IMR-90 (cell line): ENCODE measurements around the gene LILRA2. TPM values are rescaled to one million over a fixed set of nuclear protein-coding genes. Genes with fewer than 3 reads are reported as not detected.

Experiments
- ATAC-seq: fragments of 200-7000 bp; cut with Tn5 transposase; 2 replicates; pipeline ENCODE4 v1.9.1; 2020; ENCODE audit warnings: low read depth, mild to moderate bottlenecking, moderate library complexity
- BruUV-seq: library from RNA; stranded (reverse); fragments of 400-500 nt; replicated peaks from 2 replicates; lab custom pipeline; 2021; lab: Mats Ljungman, UMichigan
- CTCF ChIA-PET: fragments of 300-600 bp; formaldehyde crosslinking; extraction: SDS; loops from one replicate; lab custom pipeline; 2021; ENCODE audit warnings: antibody characterized with exemption; lab: Yijun Ruan, JAX
- POLR2A ChIA-PET: fragments of 300-600 bp; sonication (Branson Sonifier 250); formaldehyde crosslinking; loops from one replicate; lab custom pipeline; 2022; ENCODE audit warnings: antibody characterized with exemption; ENCODE audit not compliant: unreplicated experiment; lab: Charles Lee
- DNase-seq: peaks from one replicate; pipeline ENCODE4 v3.0.0; 2013
- H2AFZ ChIP-seq: replicated peaks from 2 replicates; pipeline ENCODE3; 2013; ENCODE audit warnings: low read length, mild to moderate bottlenecking; ENCODE audit not compliant: poor library complexity
- H2AK5ac ChIP-seq: 2 replicates; pipeline ENCODE4 v1.6.1; 2013; ENCODE audit warnings: low read depth, low read length, inconsistent platforms
- H2AK9ac ChIP-seq: replicated peaks from 2 replicates; pipeline ENCODE3; 2013; ENCODE audit warnings: mild to moderate bottlenecking, low read depth, low read length, moderate library complexity; ENCODE audit not compliant: poor library complexity
- H2BK120ac ChIP-seq: 2 replicates; pipeline ENCODE4 v1.6.1; 2013; ENCODE audit warnings: low read depth, low read length, inconsistent platforms
- H2BK15ac ChIP-seq: 3 replicates; pipeline ENCODE4 v1.6.1; 2013; ENCODE audit warnings: low read depth, low read length, inconsistent platforms
- H2BK20ac ChIP-seq: 2 replicates; pipeline ENCODE4 v1.6.1; 2013; ENCODE audit warnings: low read depth, mild to moderate bottlenecking, inconsistent platforms, low read length, moderate library complexity
- H2BK5ac ChIP-seq: 2 replicates; pipeline ENCODE4 v1.6.1; 2013; ENCODE audit warnings: mild to moderate bottlenecking, low read depth, low read length, inconsistent platforms; ENCODE audit not compliant: poor library complexity, severe bottlenecking
- H3K14ac ChIP-seq: replicated peaks from 2 replicates; pipeline ENCODE4 v1.6.1; 2013; ENCODE audit warnings: low read depth, low read length, inconsistent platforms
- H3K18ac ChIP-seq: 2 replicates; pipeline ENCODE4 v1.6.1; 2013; ENCODE audit warnings: low read depth, low read length, control low read depth
- H3K23ac ChIP-seq: 2 replicates; pipeline ENCODE4 v1.6.1; 2013; ENCODE audit warnings: low read depth, low read length, inconsistent platforms
- H3K27ac ChIP-seq: 2 replicates; pipeline ENCODE4 v1.5.1; 2013; ENCODE audit warnings: mild to moderate bottlenecking, control low read depth, low read length; ENCODE audit not compliant: insufficient read depth
- H3K27me3 ChIP-seq: 2 replicates; pipeline ENCODE4 v1.6.1; 2013; ENCODE audit warnings: low read length; ENCODE audit not compliant: control insufficient read depth, insufficient read depth
- H3K36me3 ChIP-seq: 2 replicates; pipeline ENCODE4 v1.6.1; 2013; ENCODE audit warnings: low read length, mixed read lengths; ENCODE audit not compliant: control insufficient read depth, insufficient read depth
- H3K4ac ChIP-seq: 2 replicates; pipeline ENCODE4 v1.6.1; 2013; ENCODE audit warnings: low read depth, low read length, inconsistent platforms
- H3K4me1 ChIP-seq: 2 replicates; pipeline ENCODE4 v1.6.1; 2013; ENCODE audit warnings: low read length, mixed read lengths; ENCODE audit not compliant: control insufficient read depth, insufficient read depth
- H3K4me2 ChIP-seq: 2 replicates; pipeline ENCODE4 v1.6.1; 2013; ENCODE audit warnings: low read depth, mild to moderate bottlenecking, control low read depth, low read length, moderate library complexity
- H3K4me3 ChIP-seq: 2 replicates; pipeline ENCODE4 v1.5.1; 2013; ENCODE audit warnings: low read depth, mild to moderate bottlenecking, control low read depth, low read length, moderate library complexity; ENCODE audit not compliant: insufficient read depth
- H3K56ac ChIP-seq: 2 replicates; pipeline ENCODE4 v1.6.1; 2013; ENCODE audit warnings: low read length, inconsistent platforms; ENCODE audit not compliant: insufficient read depth; ENCODE audit errors: extremely low read depth
- H3K79me1 ChIP-seq, 2 experiments: 2 replicates each; pipeline ENCODE4 v1.6.1; 2013; ENCODE audit warnings: low read length in 2 of 2, inconsistent platforms in 1 of 2, low read depth in 1 of 2
- H3K9ac ChIP-seq: 2 replicates; pipeline ENCODE4 v1.6.1; 2013; ENCODE audit warnings: low read depth, low read length, control low read depth
- H3K9me1 ChIP-seq: 2 replicates; pipeline ENCODE4 v1.6.1; 2013; ENCODE audit warnings: low read length, inconsistent platforms; ENCODE audit not compliant: insufficient read depth
- H3K9me3 ChIP-seq: 2 replicates; pipeline ENCODE4 v1.6.1; 2013; ENCODE audit warnings: low read length; ENCODE audit not compliant: control insufficient read depth, insufficient read depth
- H4K20me1 ChIP-seq: 2 replicates; pipeline ENCODE4 v1.6.1; 2013; ENCODE audit warnings: low read length, inconsistent platforms; ENCODE audit not compliant: insufficient read depth
- H4K5ac ChIP-seq: 2 replicates; pipeline ENCODE4 v1.6.1; 2013; ENCODE audit warnings: mild to moderate bottlenecking, low read depth, low read length, control low read depth
- H4K8ac ChIP-seq, 2 experiments: 2 replicates each; pipeline ENCODE4 v1.6.1; 2013; ENCODE audit warnings: low read depth in 2 of 2, low read length in 2 of 2, control low read depth in 1 of 2, inconsistent platforms in 1 of 2
- H4K91ac ChIP-seq: 2 replicates; pipeline ENCODE4 v1.6.1; 2013; ENCODE audit warnings: low read depth, low read length, inconsistent platforms; ENCODE audit not compliant: insufficient read depth
- CEBPB ChIP-seq: IDR thresholded peaks from 2 replicates; pipeline ENCODE4 v1.6.1; 2012; ENCODE audit warnings: low read depth, low read length, improper control_type of control experiment
- CTCF ChIP-seq: conservative IDR thresholded peaks from 2 replicates; pipeline ENCODE4 v1.5.1; 2012; ENCODE audit warnings: mild to moderate bottlenecking, low read depth, low read length, improper control_type of control experiment
- FOS ChIP-seq: fragments of 150-350 bp; IDR thresholded peaks from 2 replicates; pipeline ENCODE4 v1.6.1; 2016; ENCODE audit warnings: low read depth, low read length
- MAFK ChIP-seq: IDR thresholded peaks from 2 replicates; pipeline ENCODE4 v1.6.1; 2012; ENCODE audit warnings: low read depth, low read length, improper control_type of control experiment
- RCOR1 ChIP-seq: IDR thresholded peaks from 2 replicates; pipeline ENCODE4 v1.6.1; 2012; ENCODE audit warnings: mild to moderate bottlenecking, low read length, improper control_type of control experiment; ENCODE audit not compliant: insufficient replicate concordance
- RFX5 ChIP-seq: IDR thresholded peaks from 2 replicates; pipeline ENCODE4 v1.8.0; 2012; ENCODE audit warnings: low read depth, mild to moderate bottlenecking, low read length, moderate library complexity
- SMC3 ChIP-seq: fragments of 150-350 bp; IDR thresholded peaks from 2 replicates; pipeline ENCODE4 v1.6.1; 2016; ENCODE audit warnings: low read depth, mild to moderate bottlenecking, antibody characterized with exemption, low read length, moderate library complexity
- USF2 ChIP-seq: fragments of 150-350 bp; IDR thresholded peaks from 2 replicates; pipeline ENCODE4 v1.6.1; 2017; ENCODE audit warnings: mild to moderate bottlenecking, antibody characterized with exemption, low read length, low read depth
- WGBS, 2 experiments: methylation state at CpG; one replicate each; pipeline versions ENCODE4 v1.1.5 to v1.1.7; 2013; ENCODE audit warnings: missing lambda C conversion rate in 2 of 2; ENCODE audit not compliant: insufficient read length in 1 of 2; ENCODE audit errors: extremely low coverage in 2 of 2; 5-methylcytosine and 5-hydroxymethylcytosine counted together
- dilution Hi-C: fragments of 300-500 bp; cut with HindIII; formaldehyde crosslinking; loops from one replicate; pipeline ENCODE4 v1.14.3; 2018; ENCODE audit warnings: low sequenced_read_pairs; ENCODE audit not compliant: unreplicated experiment
- in situ Hi-C: fragments of 300-500 bp; cut with MboI; formaldehyde crosslinking; loops from 3 replicates; pipeline ENCODE4 v1.14.3; 2019; ENCODE audit warnings: low sequenced_read_pairs, inconsistent platforms, mixed read lengths
- intact Hi-C: fragments of 100-400 bp; cut with micrococcal nuclease; formaldehyde crosslinking; loops from 2 replicates; pipeline ENCODE4 v1.10.0; 2022
- polyA plus RNA-seq, 3 experiments: library from polyadenylated mRNA; depleted of rRNA; stranded (reverse); fragments of >200 nt; gene quantifications; 2 replicates each; pipeline ENCODE4 v1.2.3, GENCODE V29; 2012; ENCODE audit warnings: low replicate concordance in 1 of 3
- total RNA-seq: library from RNA; depleted of rRNA; stranded (reverse); fragments of >200 nt; gene quantifications from 2 replicates; pipeline ENCODE4 v1.2.3, GENCODE V29; 2012

The LILRA2 gene
- total and polyA plus RNA-seq, 2 of the 4 experiments (the other 2 are of a cell fraction), result not detected

GRCh38 chr19:54609356-54609791 is 35.8 kb downstream of the LILRA2 start:
- BruUV-seq, result no TSS peak
- no peaks in the 10 kb centered on the region for H3K79me1 ChIP-seq
- WGBS, 2 experiments, result 88% methylated on average over 8 of the region's 26 CpGs; no CpG with 5 or more reads in 1 of the 2 experiments

More at GRCh38 chr19:54609356-54609791, 35.8 kb downstream of the LILRA2 start:
- Histone ChIP-seq H2AFZ (no peak overlapping the region), H4K5ac (no peak overlapping the region), H2AK5ac (no peak overlapping the region), H3K4me2 (no peak overlapping the region), H3K27me3 (no peaks in the 10 kb centered on the region), H3K18ac (no peak overlapping the region), H3K14ac (no peak overlapping the region), H3K9me1 (no peaks in the 10 kb centered on the region), H4K8ac (no peak overlapping the region), H3K4me3 (no peak overlapping the region), H2BK120ac (no peak overlapping the region), H3K23ac (no peak overlapping the region), H3K9me3 (peaks cover 30% of the 10 kb centered on the region), H3K27ac (no peak overlapping the region), H3K4ac (no peak overlapping the region), H3K9ac (no peak overlapping the region), H2AK9ac (no peak overlapping the region), H3K56ac (no peak overlapping the region), H4K91ac (no peak overlapping the region), H3K4me1 (no peaks in the 10 kb centered on the region), H4K20me1 (no peaks in the 10 kb centered on the region), H2BK15ac (no peak overlapping the region), H2BK5ac (no peak overlapping the region), H2BK20ac (no peak overlapping the region), H3K36me3 (no peaks in the 10 kb centered on the region)
- dilution Hi-C loops, result no loop called here
- intact Hi-C loops, result no loop called here
- ATAC-seq, result no peak
- in situ Hi-C loops, result no loop called here
- ChIA-PET CTCF (no interaction called here), POLR2A (no interaction called here)
- TF ChIP-seq RFX5 (no peak), RCOR1 (no peak), MAFK (no peak), USF2 (no peak), SMC3 (no peak), CEBPB (no peak), FOS (no peak), CTCF (no peak)
- DNase-seq, result no peak
